GM12872 (cell line): ENCODE results near the gene SCUBE1.

Experiments used
- TF ChIP-seq, protein P1 (sequence below): IDR thresholded peaks from 3 replicates; pipeline ENCODE4 v1.5.1; 2011; ENCODE audit warnings: low read depth, mild to moderate bottlenecking, low read length, moderate library complexity; ENCODE audit not compliant: insufficient read depth

Gene SCUBE1

DNA sequence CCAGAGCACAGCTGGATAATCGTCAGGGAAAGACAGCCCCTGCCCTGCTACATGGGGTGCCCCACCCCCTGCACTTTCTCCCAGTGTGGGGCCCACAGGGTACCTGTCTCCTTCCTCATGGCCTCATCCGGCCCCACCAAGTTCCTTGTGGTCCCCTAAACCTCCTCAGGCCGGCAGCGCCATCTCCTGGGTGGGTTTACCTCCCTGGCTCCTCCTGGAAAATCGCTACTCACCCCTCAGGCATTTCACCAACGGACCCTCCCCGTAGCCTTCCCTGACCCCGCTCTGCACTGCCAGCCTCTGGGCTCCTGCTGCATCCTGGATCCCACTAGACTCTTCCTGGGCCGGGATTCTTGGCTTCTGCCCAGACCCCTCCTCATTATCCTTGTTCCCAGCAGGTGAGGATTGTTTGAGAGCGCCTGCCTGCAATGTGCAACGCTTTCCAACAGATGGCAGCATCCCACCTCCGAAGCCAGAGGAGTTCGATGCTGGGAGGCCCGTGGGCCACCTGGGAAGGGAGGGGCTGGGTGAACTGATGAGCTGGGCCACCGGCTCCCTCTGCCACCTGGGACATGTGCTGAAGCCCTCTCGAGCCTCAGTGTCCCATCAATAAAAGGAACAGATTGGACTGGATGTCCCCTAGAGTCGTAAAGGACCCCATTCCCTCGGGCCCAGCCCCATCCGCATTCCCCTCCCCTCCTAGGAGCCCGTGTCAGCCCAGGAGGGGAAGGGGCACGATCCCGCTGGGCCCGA is 112.0 kb downstream of the SCUBE1 start:
- TF ChIP-seq, protein P1, sequence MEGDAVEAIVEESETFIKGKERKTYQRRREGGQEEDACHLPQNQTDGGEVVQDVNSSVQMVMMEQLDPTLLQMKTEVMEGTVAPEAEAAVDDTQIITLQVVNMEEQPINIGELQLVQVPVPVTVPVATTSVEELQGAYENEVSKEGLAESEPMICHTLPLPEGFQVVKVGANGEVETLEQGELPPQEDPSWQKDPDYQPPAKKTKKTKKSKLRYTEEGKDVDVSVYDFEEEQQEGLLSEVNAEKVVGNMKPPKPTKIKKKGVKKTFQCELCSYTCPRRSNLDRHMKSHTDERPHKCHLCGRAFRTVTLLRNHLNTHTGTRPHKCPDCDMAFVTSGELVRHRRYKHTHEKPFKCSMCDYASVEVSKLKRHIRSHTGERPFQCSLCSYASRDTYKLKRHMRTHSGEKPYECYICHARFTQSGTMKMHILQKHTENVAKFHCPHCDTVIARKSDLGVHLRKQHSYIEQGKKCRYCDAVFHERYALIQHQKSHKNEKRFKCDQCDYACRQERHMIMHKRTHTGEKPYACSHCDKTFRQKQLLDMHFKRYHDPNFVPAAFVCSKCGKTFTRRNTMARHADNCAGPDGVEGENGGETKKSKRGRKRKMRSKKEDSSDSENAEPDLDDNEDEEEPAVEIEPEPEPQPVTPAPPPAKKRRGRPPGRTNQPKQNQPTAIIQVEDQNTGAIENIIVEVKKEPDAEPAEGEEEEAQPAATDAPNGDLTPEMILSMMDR, result peak; percentile 96

DNA sequence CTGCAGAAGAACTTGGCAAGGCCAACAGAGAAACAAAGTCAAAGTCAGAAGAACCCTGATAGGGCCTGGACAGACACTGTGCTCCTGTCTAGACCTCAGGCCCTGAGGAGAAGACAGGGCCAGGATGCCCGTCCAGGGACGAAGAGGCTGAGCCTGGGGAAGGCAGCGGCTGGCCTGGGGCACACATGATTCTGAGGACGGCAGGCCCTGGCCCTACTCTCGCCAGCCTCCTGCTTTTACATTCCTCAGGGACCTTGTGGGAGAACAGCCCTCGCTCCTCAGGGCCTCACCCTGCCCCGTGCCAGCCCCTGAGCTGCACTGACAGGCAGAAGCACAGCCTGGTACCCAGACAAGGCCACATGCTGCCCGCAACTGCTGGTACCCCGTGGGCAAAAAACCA is 112.6 kb downstream of the SCUBE1 start:
- TF ChIP-seq, protein P1, result no peak

DNA sequence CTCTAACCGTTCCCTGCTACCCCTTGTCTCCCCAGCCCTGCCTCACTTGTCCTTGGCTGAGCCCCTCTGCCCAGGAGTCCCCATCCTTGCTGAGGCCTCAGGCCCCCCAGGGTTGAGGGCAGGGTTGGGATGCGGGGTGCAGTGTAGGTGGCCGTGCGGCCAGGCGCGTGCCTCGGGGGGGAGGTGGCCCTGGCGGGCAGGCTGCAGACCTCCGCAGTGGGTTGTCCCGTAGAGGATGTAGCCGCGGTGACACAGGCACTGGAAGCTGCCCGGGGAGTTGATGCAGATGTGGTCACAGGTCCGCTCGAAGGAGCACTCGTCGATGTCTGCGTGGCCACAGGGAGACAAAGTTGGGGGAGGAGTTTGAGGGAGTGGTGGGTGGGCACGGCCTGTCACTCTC is 114.3 kb downstream of the SCUBE1 start:
- TF ChIP-seq, protein P1, result no peak

DNA sequence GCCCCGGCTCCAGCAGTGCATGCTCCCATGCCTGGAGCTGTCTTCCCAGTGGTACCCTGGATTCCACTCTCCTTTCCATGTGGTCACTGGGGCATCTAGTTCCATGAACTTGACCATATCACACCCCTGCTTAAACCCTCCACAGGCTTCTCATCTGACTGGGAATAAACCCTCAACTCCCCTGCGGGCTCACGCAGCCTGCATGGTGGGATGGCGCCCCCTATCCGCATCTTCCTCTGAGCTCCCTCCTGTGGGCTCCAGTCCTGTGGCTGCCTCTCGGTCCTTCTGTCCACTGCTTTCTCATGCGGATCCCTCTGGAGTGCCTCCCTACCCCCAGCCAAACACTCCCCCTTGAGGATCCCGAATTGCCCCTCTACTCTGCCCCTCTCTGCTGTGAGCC is 114.8 kb downstream of the SCUBE1 start:
- TF ChIP-seq, protein P1, result peak; percentile 39; the same call in 2 of the 3 replicates

DNA sequence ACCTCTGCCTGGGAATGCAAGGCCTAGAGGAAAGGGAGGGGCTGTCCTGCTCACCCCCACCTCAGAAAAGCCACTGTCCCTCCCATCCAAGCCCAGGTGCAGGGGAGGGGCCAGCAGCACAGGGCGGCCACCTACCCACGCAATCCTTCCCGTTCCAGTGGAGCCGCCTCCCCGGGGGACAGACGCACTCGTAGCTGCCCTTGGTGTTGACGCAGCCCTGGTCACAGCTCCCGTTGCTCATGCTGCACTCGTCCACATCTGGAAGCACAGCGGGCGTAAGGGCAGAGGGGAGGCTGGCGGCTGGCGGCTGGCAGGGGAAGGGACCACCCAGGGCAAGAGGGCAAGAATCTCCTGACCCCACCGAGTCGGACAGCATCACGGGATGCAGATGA is 115.9 kb downstream of the SCUBE1 start:
- TF ChIP-seq, protein P1, result no peak

DNA sequence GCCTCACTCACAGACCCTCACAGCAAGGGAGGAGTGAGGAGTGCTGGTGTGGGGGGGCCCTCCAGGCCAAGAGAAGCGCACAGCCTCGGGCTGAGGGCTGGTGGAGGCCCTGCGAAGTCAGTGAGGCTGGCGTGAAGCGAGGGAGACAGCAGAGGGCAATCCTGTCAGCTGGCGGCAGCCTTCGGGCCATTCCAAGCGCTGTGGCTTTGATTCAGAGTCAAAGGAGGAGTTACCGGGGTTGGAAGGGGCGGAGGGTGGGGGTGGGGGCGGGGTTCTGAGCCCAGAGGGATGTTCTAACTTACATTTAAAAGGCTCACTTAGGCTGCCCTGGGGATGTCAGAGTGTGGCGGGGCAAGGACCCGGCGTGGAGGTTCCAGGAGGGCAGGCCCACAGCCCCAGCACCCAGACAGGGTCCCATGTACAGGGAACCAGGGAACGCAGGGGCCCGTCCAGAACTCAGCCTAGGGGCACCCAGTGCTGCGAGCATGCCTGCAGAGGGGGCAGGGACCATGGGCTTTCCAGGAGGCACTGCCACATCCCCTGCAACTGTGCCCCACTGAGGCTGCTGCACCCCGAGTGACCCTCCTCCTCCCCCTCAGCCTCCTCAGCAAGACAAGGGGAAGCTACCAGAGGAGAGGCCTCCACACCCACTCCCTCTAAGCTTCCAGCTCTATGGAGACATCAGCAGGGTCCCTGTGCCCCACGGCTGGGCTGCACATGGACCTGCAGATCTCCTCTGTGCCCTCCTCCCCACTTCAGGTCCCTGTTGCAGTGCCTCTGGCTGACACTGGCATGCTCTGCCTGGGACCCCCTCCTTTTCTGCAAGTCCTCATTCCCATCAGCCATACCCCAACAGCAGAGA is 116.6 kb downstream of the SCUBE1 start:
- TF ChIP-seq, protein P1, result no peak

DNA sequence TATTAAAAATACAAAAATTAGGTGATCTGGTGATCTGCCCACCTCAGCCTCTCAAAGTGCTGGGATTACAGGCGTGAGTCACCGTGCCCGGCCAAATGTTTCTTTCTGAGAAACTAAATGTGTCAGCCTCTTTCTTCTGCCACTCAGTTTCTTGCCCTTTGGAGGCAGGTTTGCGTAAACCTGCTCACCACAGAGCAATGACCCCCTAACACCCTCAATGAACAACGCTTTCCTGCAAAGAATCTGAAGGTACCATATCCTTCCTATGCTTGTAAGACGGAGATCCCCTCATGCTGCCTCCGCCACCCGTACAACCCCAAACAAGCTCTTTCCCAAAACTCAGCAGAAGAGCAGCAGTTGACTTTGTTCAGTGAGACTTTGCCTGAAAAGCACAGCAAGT is 117.6 kb downstream of the SCUBE1 start:
- TF ChIP-seq, protein P1, result no peak
